ENCODE results near the gene KRTAP27-1.

Gene KRTAP27-1

GRCh38 chr21:30354308-30355005 lies 17.0 kb upstream of the KRTAP27-1 start:
- Histone ChIP-seq H3K14ac (ENCODE audit: low read length in 2 of 2) (no peak overlapping the region), H3K27me3 (ENCODE audit: control insufficient read depth in 1 of 2, insufficient read depth in 1 of 2, low read length in 2 of 2) (no peaks in the 10 kb centered on the region), H4K91ac (ENCODE audit: low read length) (no peak overlapping the region), H2BK120ac (ENCODE audit: low read depth, low read length) (no peak overlapping the region), H3K4me1 (ENCODE audit: control insufficient read depth, insufficient read depth, low read depth, low read length) (no peaks in the 10 kb centered on the region), H3K9me3 (ENCODE audit: control insufficient read depth, low read length) (no peaks in the 10 kb centered on the region), H3K4ac (ENCODE audit: low read depth in 1 of 2, low read length in 2 of 2) (no peak overlapping the region), H4K8ac (ENCODE audit: low read length) (no peak overlapping the region), H2AFZ (ENCODE audit: low read depth, low read length) (no peak overlapping the region), H3K18ac (ENCODE audit: low read depth in 1 of 2, low read length in 2 of 2) (no peak overlapping the region), H3K36me3 (ENCODE audit: control insufficient read depth in 1 of 2, insufficient read depth in 2 of 2, low read depth in 1 of 2, low read length in 2 of 2) (no peaks in the 10 kb centered on the region), H3K23ac (ENCODE audit: low read length in 2 of 2) (no peak overlapping the region), H2BK5ac (ENCODE audit: low read depth, low read length, poor library complexity, severe bottlenecking) (no peak overlapping the region), H3K9ac (ENCODE audit: low read length) (no peak overlapping the region), H3K4me3 (ENCODE audit: insufficient read depth in 1 of 2, low read depth in 1 of 2, low read length in 2 of 2) (no peak overlapping the region), H2AK5ac (ENCODE audit: low read length, severe bottlenecking) (no peak overlapping the region), H3K79me1 (replicated peaks; ENCODE audit: low read length, poor library complexity, severe bottlenecking) (no peaks in the 10 kb centered on the region), H3K27ac (ENCODE audit: low read length, poor library complexity, severe bottlenecking) (no peak overlapping the region), H2BK15ac (ENCODE audit: low read depth, poor library complexity, severe bottlenecking) (no peak overlapping the region), H2BK12ac (ENCODE audit: low read length in 2 of 2) (no peak overlapping the region), H3K4me2 (ENCODE audit: low read length, poor library complexity, severe bottlenecking) (no peak overlapping the region)
- 59% methylated on average over 1 of the region's 1 CpG for WGBS
- no peak for DNase-seq

DNA sequence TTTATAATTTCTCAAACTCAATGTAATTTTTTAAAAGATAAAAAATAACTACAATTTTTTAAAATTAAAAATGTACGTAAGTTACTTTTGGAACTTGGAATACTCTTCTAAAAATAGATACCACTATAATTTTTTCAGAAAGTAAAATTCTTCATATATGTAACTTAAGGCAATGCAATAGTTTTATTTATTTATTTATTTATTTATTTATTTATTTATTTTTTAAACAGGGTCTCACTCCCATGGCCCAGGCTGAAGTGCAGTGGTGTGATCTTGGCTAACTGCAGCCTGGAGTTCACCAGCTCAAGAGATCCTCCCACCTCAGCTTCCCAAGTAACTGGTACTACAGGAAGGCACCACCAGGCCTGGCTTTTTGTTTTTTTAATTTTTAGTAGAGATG lies 14.0 kb upstream of the KRTAP27-1 start:
- H2BK15ac ChIP-seq (ENCODE audit: low read depth, poor library complexity, severe bottlenecking) = no peak overlapping the region
- no peak overlapping the region for H4K8ac ChIP-seq (ENCODE audit: low read length)
- H3K27ac ChIP-seq (ENCODE audit: low read length, poor library complexity, severe bottlenecking) = no peak overlapping the region
- H3K9me3 ChIP-seq (ENCODE audit: control insufficient read depth, low read length) = no peaks in the 10 kb centered on the region
- no peak overlapping the region for H2BK5ac ChIP-seq (ENCODE audit: low read depth, low read length, poor library complexity, severe bottlenecking)
- no peak overlapping the region for H2BK12ac ChIP-seq (ENCODE audit: low read length in 2 of 2)
- H2AK5ac ChIP-seq (ENCODE audit: low read length, severe bottlenecking) = no peak overlapping the region
- no peak overlapping the region for H3K14ac ChIP-seq (ENCODE audit: low read length in 2 of 2)
- no peak overlapping the region for H3K18ac ChIP-seq (ENCODE audit: low read depth in 1 of 2, low read length in 2 of 2)
- no peak overlapping the region for H2BK120ac ChIP-seq (ENCODE audit: low read depth, low read length)
- no peak overlapping the region for H3K4me2 ChIP-seq (ENCODE audit: low read length, poor library complexity, severe bottlenecking)
- no peaks in the 10 kb centered on the region for H3K36me3 ChIP-seq (ENCODE audit: control insufficient read depth in 1 of 2, insufficient read depth in 2 of 2, low read depth in 1 of 2, low read length in 2 of 2)
- WGBS = no CpG with 5 or more reads among the region's 1 CpG
- H4K91ac ChIP-seq (ENCODE audit: low read length) = no peak overlapping the region
- no peak overlapping the region for H3K9ac ChIP-seq (ENCODE audit: low read length)
- H2AFZ ChIP-seq (ENCODE audit: low read depth, low read length) = no peak overlapping the region
- H3K4me3 ChIP-seq (ENCODE audit: insufficient read depth in 1 of 2, low read depth in 1 of 2, low read length in 2 of 2) = no peak overlapping the region
- no peaks in the 10 kb centered on the region for H3K4me1 ChIP-seq (ENCODE audit: control insufficient read depth, insufficient read depth, low read depth, low read length)
- H3K27me3 ChIP-seq (ENCODE audit: control insufficient read depth in 1 of 2, insufficient read depth in 1 of 2, low read length in 2 of 2) = no peaks in the 10 kb centered on the region
- no peak overlapping the region for H3K4ac ChIP-seq (ENCODE audit: low read depth in 1 of 2, low read length in 2 of 2)
- no peaks in the 10 kb centered on the region for H3K79me1 ChIP-seq (replicated peaks; ENCODE audit: low read length, poor library complexity, severe bottlenecking)
- no peak overlapping the region for H3K23ac ChIP-seq (ENCODE audit: low read length in 2 of 2)
- no peak for DNase-seq

GRCh38 chr21:30349572-30349971 lies 12.1 kb upstream of the KRTAP27-1 start:
- H3K27ac ChIP-seq (ENCODE audit: low read length, poor library complexity, severe bottlenecking) = no peak overlapping the region

GRCh38 chr21:30348506-30348905 lies 11.0 kb upstream of the KRTAP27-1 start, which contains the start of gene KRTAP23-1:
TSS of gene KRTAP23-1 (minus strand) at chr21:30348606. CDS start at chr21:30348606, 0 bp downstream.
- H3K4me1 ChIP-seq (ENCODE audit: control insufficient read depth, insufficient read depth, low read depth, low read length) = no peaks in the 10 kb centered on the region
- no peak within 1 kb of the TSS for H2AK5ac ChIP-seq (ENCODE audit: low read length, severe bottlenecking)
- no peaks in the 10 kb centered on the region for H3K27me3 ChIP-seq (ENCODE audit: control insufficient read depth in 1 of 2, insufficient read depth in 1 of 2, low read length in 2 of 2)
- H3K4ac ChIP-seq (ENCODE audit: low read depth in 1 of 2, low read length in 2 of 2) = no peak within 1 kb of the TSS
- H2BK15ac ChIP-seq (ENCODE audit: low read depth, poor library complexity, severe bottlenecking) = no peak within 1 kb of the TSS
- no peak within 1 kb of the TSS for H2BK12ac ChIP-seq (ENCODE audit: low read length in 2 of 2)
- H4K8ac ChIP-seq (ENCODE audit: low read length) = no peak within 1 kb of the TSS
- H4K91ac ChIP-seq (ENCODE audit: low read length) = no peak within 1 kb of the TSS
- no peak within 1 kb of the TSS for H3K23ac ChIP-seq (ENCODE audit: low read length in 2 of 2)
- H3K79me1 ChIP-seq (replicated peaks; ENCODE audit: low read length, poor library complexity, severe bottlenecking) = no peaks in the 10 kb centered on the region
- H3K14ac ChIP-seq (ENCODE audit: low read length in 2 of 2) = no peak within 1 kb of the TSS
- H2BK120ac ChIP-seq (ENCODE audit: low read depth, low read length) = no peak within 1 kb of the TSS
- H3K9me3 ChIP-seq (ENCODE audit: control insufficient read depth, low read length) = no peaks in the 10 kb centered on the region
- no peak within 1 kb of the TSS for H3K9ac ChIP-seq (ENCODE audit: low read length)
- no peak within 1 kb of the TSS for H3K4me2 ChIP-seq (ENCODE audit: low read length, poor library complexity, severe bottlenecking)
- H3K18ac ChIP-seq (ENCODE audit: low read depth in 1 of 2, low read length in 2 of 2) = no peak within 1 kb of the TSS
- H2BK5ac ChIP-seq (ENCODE audit: low read depth, low read length, poor library complexity, severe bottlenecking) = no peak within 1 kb of the TSS
- WGBS = 86% methylated on average over 4 of the region's 4 CpGs
- no peak within 1 kb of the TSS for H2AFZ ChIP-seq (ENCODE audit: low read depth, low read length)
- no peak for DNase-seq
- no peak within 1 kb of the TSS for H3K27ac ChIP-seq (ENCODE audit: low read length, poor library complexity, severe bottlenecking)
- H3K4me3 ChIP-seq (ENCODE audit: insufficient read depth in 1 of 2, low read depth in 1 of 2, low read length in 2 of 2) = no peak within 1 kb of the TSS
- no peaks in the 10 kb centered on the region for H3K36me3 ChIP-seq (ENCODE audit: control insufficient read depth in 1 of 2, insufficient read depth in 2 of 2, low read depth in 1 of 2, low read length in 2 of 2)

More at GRCh38 chr21:30349572-30349971, 12.1 kb upstream of the KRTAP27-1 start:
- Histone ChIP-seq H4K8ac (ENCODE audit: low read length) (no peak overlapping the region), H4K91ac (ENCODE audit: low read length) (no peak overlapping the region), H3K14ac (ENCODE audit: low read length in 2 of 2) (no peak overlapping the region), H3K23ac (ENCODE audit: low read length in 2 of 2) (no peak overlapping the region), H2BK15ac (ENCODE audit: low read depth, poor library complexity, severe bottlenecking) (no peak overlapping the region), H3K27me3 (ENCODE audit: control insufficient read depth in 1 of 2, insufficient read depth in 1 of 2, low read length in 2 of 2) (no peaks in the 10 kb centered on the region), H3K9ac (ENCODE audit: low read length) (no peak overlapping the region), H3K4me3 (ENCODE audit: insufficient read depth in 1 of 2, low read depth in 1 of 2, low read length in 2 of 2) (no peak overlapping the region), H3K79me1 (replicated peaks; ENCODE audit: low read length, poor library complexity, severe bottlenecking) (no peaks in the 10 kb centered on the region), H3K18ac (ENCODE audit: low read depth in 1 of 2, low read length in 2 of 2) (no peak overlapping the region), H2BK5ac (ENCODE audit: low read depth, low read length, poor library complexity, severe bottlenecking) (no peak overlapping the region), H3K4me2 (ENCODE audit: low read length, poor library complexity, severe bottlenecking) (no peak overlapping the region), H2AK5ac (ENCODE audit: low read length, severe bottlenecking) (no peak overlapping the region), H2BK120ac (ENCODE audit: low read depth, low read length) (no peak overlapping the region), H2BK12ac (ENCODE audit: low read length in 2 of 2) (no peak overlapping the region), H3K9me3 (ENCODE audit: control insufficient read depth, low read length) (no peaks in the 10 kb centered on the region), H3K4ac (ENCODE audit: low read depth in 1 of 2, low read length in 2 of 2) (no peak overlapping the region), H3K4me1 (ENCODE audit: control insufficient read depth, insufficient read depth, low read depth, low read length) (no peaks in the 10 kb centered on the region), H2AFZ (ENCODE audit: low read depth, low read length) (no peak overlapping the region), H3K36me3 (ENCODE audit: control insufficient read depth in 1 of 2, insufficient read depth in 2 of 2, low read depth in 1 of 2, low read length in 2 of 2) (no peaks in the 10 kb centered on the region)
- 33% methylated on average over 1 of the region's 3 CpGs for WGBS
- DNase-seq = no peak

Measured in mesenchymal stem cell (in vitro differentiated cells and primary cell).